ENCODE results near the gene NTN1.

DNA sequence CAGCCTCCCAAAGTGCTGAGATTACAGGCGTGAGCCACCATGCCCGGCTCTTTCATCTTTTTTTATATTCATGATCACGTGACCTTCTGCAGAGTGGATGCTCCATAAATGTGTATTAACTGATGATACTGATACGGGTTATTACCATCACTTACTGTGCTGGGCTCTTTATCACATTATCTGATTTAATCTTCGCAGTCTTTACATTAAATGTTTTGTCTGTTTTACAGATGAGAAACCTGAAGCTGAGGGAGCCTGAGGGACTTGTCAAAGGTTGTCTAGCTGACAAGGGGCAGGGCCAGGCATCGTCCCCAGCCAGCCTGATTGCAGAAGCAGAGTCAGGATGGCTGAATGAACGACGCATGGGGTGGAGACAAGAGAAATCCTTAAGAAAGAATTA lies 104.4 kb downstream of the NTN1 start:
- TF ChIP-seq POLR2A (IDR thresholded peaks at IDR 0.05) = no peak
- TF ChIP-seq, protein P1, sequence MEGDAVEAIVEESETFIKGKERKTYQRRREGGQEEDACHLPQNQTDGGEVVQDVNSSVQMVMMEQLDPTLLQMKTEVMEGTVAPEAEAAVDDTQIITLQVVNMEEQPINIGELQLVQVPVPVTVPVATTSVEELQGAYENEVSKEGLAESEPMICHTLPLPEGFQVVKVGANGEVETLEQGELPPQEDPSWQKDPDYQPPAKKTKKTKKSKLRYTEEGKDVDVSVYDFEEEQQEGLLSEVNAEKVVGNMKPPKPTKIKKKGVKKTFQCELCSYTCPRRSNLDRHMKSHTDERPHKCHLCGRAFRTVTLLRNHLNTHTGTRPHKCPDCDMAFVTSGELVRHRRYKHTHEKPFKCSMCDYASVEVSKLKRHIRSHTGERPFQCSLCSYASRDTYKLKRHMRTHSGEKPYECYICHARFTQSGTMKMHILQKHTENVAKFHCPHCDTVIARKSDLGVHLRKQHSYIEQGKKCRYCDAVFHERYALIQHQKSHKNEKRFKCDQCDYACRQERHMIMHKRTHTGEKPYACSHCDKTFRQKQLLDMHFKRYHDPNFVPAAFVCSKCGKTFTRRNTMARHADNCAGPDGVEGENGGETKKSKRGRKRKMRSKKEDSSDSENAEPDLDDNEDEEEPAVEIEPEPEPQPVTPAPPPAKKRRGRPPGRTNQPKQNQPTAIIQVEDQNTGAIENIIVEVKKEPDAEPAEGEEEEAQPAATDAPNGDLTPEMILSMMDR (IDR thresholded peaks at IDR 0.05) = no peak

Measured in testis (tissue), 2 donors.